ENCODE results near the gene TREM1. TPM values are rescaled to one million over a fixed set of nuclear protein-coding genes. Genes with fewer than 3 reads are reported as not detected.

The TREM1 gene
- total RNA-seq, 2 donors from 2014 or later, result not detected

- no peak overlapping the region for H3K27ac Mint-ChIP-seq
- Histone ChIP-seq H3K27me3 (ENCODE audit: control insufficient read depth, insufficient read depth, low read length, poor library complexity, severe bottlenecking) (no peaks in the 10 kb centered on the region), H3K4me3 (ENCODE audit: low read length) (no peak overlapping the region), H3K9ac (ENCODE audit: extremely low read depth, low read length, poor library complexity, severe bottlenecking) (no peak overlapping the region), H3K9me3 (ENCODE audit: control insufficient read depth, low read length) (peaks cover 20% of the 10 kb centered on the region), H3K4me1 (ENCODE audit: control insufficient read depth, insufficient read depth, low read length) (no peaks in the 10 kb centered on the region), H3K36me3 (ENCODE audit: control insufficient read depth, insufficient read depth, low read length) (no peaks in the 10 kb centered on the region), H3K27ac (ENCODE audit: low read depth, low read length) (no peak overlapping the region)
- H3K27me3 Mint-ChIP-seq (ENCODE audit: insufficient read depth), result peaks cover 11% of the 10 kb centered on the region
- peaks cover 8% of the 10 kb centered on the region for H3K9me3 Mint-ChIP-seq
- no peaks in the 10 kb centered on the region for H3K36me3 Mint-ChIP-seq (ENCODE audit: low read depth)
- TF ChIP-seq CTCF (conservative IDR thresholded peaks at IDR 0.05), result no peak
- 95% methylated on average over 1 of the region's 1 CpG; no CpG with 5 or more reads in 1 of the 2 experiments for WGBS, 2 experiments (ENCODE audit: insufficient coverage in 1 of 2, insufficient read length in 1 of 2)
- no peak overlapping the region for H3K4me3 Mint-ChIP-seq
- H3K4me1 Mint-ChIP-seq, result no peaks in the 10 kb centered on the region
- DNase-seq, result no peak
Measured at GRCh38 chr6:41258196-41258493, 28.3 kb downstream of the TREM1 start.

GRCh38 chr6:41257369-41258195, 28.9 kb downstream of the TREM1 start:
- whole genome bisulfite sequencing, 2 experiments (ENCODE audit: insufficient coverage in 1 of 2, insufficient read length in 1 of 2), result 83 to 88% methylated on average over 1 to 2 of the region's 2 CpGs
- no peaks in the 10 kb centered on the region for H3K4me1 ChIP-seq (ENCODE audit: control insufficient read depth, insufficient read depth, low read length)
- no peaks in the 10 kb centered on the region for H3K36me3 Mint-ChIP-seq (ENCODE audit: low read depth)
- H3K9ac ChIP-seq (ENCODE audit: extremely low read depth, low read length, poor library complexity, severe bottlenecking), result no peak overlapping the region
- no peak overlapping the region for H3K27ac Mint-ChIP-seq
- peaks cover under 1% of the 10 kb centered on the region for H3K27me3 ChIP-seq (ENCODE audit: control insufficient read depth, insufficient read depth, low read length, poor library complexity, severe bottlenecking)
- H3K4me1 Mint-ChIP-seq, result no peaks in the 10 kb centered on the region
- DNase-seq, result no peak
- H3K27me3 Mint-ChIP-seq (ENCODE audit: insufficient read depth), result peaks cover 12% of the 10 kb centered on the region
- peaks cover 18% of the 10 kb centered on the region for H3K9me3 ChIP-seq (ENCODE audit: control insufficient read depth, low read length)
- TF ChIP-seq CTCF (conservative IDR thresholded peaks at IDR 0.05), result no peak
- peaks cover 6% of the 10 kb centered on the region for H3K9me3 Mint-ChIP-seq
- H3K27ac ChIP-seq (ENCODE audit: low read depth, low read length), result no peak overlapping the region
- no peak overlapping the region for H3K4me3 Mint-ChIP-seq
- H3K36me3 ChIP-seq (ENCODE audit: control insufficient read depth, insufficient read depth, low read length), result no peaks in the 10 kb centered on the region
- no peak overlapping the region for H3K4me3 ChIP-seq (ENCODE audit: low read length)

GRCh38 chr6:41256383-41256782, 30.1 kb downstream of the TREM1 start:
- Mint-ChIP-seq H3K27ac (no peak overlapping the region), H3K36me3 (ENCODE audit: low read depth) (no peaks in the 10 kb centered on the region), H3K27me3 (ENCODE audit: insufficient read depth) (peaks cover 18% of the 10 kb centered on the region), H3K9me3 (peaks cover 6% of the 10 kb centered on the region), H3K4me1 (no peaks in the 10 kb centered on the region), H3K4me3 (no peak overlapping the region)
- WGBS, 2 experiments (ENCODE audit: insufficient coverage in 1 of 2, insufficient read length in 1 of 2), result 40 to 96% methylated on average over 1 of the region's 1 CpG
- TF ChIP-seq CTCF (conservative IDR thresholded peaks at IDR 0.05), result no peak
- Histone ChIP-seq H3K9me3 (ENCODE audit: control insufficient read depth, low read length) (peaks cover 7% of the 10 kb centered on the region), H3K9ac (ENCODE audit: extremely low read depth, low read length, poor library complexity, severe bottlenecking) (no peak overlapping the region), H3K36me3 (ENCODE audit: control insufficient read depth, insufficient read depth, low read length) (no peaks in the 10 kb centered on the region), H3K4me3 (ENCODE audit: low read length) (no peak overlapping the region), H3K27ac (ENCODE audit: low read depth, low read length) (no peak overlapping the region), H3K4me1 (ENCODE audit: control insufficient read depth, insufficient read depth, low read length) (no peaks in the 10 kb centered on the region), H3K27me3 (ENCODE audit: control insufficient read depth, insufficient read depth, low read length, poor library complexity, severe bottlenecking) (peaks cover 7% of the 10 kb centered on the region)
- DNase-seq, result no peak

Measured in endodermal cell (in vitro differentiated cells).